Kidney capillary endothelial cell (primary cell): ENCODE measurements around the gene UBE2J2.
"Not testable (repeated sequence)": the region's sequence is repeated elsewhere in the genome, so short reads cannot be mapped to it uniquely, and the experiment has no call there.

Experiments used
- DNase-seq: peaks from one replicate; pipeline ENCODE4 v3.0.0-alpha.2; 2018; ENCODE audit warnings: low spot score

The UBE2J2 gene

GRCh38 chr1:1273512-1274298 is at the start of gene UBE2J2:
Gene UBE2J2, minus strand, starts transcription at chr1:1273854. Its CDS starts 5,862 bp downstream, at chr1:1267992.
- peak; percentile 84 for DNase-seq

DNA sequence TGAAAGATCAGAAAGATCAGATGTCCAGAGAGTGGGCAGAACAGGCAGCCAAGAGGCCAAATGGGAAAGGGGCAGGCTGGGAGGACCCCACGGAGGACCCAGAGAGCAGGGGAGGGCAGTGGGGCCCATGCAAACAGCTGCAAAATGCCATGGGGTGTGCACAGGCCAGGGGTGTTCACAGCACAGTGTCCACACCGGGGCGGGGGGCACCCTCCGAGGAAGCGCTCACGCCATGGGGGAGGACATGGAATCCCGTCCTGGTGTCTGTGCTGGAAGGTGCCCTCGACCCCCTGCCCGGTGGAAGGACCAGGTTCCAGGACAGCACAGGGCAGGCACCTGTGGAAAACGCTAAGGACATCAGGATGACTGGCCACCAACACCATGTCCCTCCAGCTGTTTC is 49.3 kb upstream of the UBE2J2 start:
- DNase-seq, result no peak

DNA sequence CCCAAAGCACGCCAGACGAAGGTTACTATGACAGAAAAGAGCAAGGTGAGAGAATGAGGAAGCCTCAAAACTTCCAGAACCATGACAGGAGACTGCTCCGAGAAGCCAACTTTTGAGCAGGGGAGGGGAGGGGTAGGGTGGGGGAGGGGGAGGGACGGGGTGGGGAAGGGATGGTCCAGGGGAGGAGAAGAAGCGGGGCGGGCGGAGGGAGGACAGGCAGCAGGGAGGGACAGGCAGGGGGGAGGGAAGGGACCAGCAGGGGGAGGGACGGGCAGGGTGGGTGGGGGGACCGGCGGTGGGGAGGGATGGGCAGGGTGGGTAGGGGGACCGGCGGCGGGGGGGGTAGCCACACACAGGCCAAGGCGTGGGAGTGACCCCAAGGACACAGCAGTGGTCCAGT is 48.8 kb upstream of the UBE2J2 start:
- no peak for DNase-seq

DNA sequence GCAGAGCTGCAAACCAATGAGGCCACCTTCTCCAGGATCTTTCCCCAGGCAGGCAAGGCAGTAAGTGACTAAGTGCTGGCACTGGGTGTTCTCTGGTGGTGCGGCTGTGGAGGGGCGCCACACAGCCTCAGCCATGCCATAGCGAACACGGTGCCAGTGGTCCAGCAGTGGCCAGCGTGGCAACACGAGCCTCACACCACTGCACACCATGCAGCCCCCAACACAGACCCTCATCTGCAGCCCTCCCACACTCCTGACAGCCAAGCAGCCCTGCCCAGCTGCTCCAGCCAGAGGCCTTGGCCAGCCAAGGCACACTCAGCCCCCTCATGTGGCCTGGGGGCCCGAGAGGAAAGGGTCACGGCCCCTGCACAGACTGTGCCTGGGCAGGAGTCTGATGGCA is 47.8 kb upstream of the UBE2J2 start:
- DNase-seq, result no peak

DNA sequence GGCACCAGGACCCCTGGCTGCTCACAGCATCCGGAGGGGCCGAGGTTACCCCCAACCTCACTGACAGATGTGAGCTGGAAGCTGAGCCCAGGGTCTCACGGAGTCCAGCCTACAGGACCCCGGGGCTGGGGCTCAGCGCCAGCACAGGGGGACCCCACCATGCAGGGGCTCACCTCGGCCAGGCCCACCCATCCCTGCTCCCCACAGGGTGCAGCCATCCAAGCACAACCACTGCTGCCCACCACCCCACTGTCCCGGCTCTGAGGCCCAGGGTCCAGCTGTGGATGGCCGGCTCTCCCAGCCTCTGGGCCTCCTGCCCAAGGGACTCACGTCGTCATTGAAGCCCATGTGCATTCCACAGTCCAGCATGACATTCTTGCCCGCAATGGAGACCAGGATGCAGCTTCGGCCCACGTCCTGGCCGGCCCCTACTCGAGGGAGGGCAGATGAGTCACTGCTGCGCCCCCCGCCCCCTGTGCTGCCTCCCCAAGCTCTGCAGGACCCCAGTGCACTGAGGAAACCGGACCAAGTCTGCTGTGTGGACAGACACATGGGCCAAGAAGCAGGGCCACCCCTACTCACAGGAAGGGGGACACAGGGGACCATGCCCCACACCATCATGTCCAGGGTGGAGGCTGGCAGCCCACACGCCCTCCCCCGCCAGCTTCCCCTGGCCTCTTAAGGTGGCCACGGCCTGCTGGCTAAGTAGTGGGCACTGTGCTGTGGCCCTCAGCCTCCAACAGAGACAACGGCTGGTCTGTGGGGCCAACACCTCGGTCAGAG is 47.2 kb upstream of the UBE2J2 start:
- DNase-seq, result no peak

GRCh38 chr1:1319646-1319941 is 45.9 kb upstream of the UBE2J2 start:
- no peak for DNase-seq

DNA sequence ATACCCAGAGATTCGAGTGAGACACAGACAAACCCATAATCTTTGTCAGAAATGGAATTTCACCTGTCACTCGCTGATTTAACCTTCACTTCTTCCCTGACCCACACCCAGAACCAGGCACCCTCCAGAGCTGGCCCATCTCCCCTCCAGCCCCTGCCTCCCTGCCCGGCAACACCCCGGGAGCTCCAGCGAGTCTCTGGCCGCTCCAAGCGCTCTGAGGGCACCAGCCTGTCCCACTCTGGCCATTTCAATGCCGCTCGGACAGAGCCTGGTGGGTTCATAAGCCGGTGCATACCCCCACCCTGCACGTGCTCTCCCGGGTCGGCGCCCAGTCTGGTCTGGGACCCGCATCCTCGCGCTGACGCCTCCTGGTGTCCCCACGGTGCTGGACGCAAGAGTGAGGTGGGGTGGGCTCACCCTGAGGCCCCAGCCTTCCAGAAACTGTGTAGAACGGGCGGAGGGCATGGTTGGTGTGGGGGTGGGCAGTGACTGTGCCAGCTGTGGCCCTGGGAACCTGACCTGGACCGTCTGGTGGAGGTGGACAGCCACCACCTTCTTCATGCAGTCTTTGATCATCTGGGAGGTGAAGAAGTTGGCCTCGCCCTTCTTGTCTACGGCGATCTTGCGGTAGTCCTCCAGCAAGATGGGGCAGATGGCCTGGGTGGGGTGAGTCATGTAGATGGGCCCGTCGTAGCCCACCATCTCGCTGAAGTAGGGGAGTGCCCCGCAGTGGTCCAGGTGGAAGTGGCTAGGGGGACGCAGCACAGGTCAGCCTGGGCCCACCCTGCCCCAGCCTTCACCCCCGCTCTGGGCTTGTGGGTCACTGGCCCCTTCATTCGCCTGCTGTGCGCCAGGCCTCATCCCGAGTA is 45.4 kb upstream of the UBE2J2 start:
- DNase-seq, result no peak

DNA sequence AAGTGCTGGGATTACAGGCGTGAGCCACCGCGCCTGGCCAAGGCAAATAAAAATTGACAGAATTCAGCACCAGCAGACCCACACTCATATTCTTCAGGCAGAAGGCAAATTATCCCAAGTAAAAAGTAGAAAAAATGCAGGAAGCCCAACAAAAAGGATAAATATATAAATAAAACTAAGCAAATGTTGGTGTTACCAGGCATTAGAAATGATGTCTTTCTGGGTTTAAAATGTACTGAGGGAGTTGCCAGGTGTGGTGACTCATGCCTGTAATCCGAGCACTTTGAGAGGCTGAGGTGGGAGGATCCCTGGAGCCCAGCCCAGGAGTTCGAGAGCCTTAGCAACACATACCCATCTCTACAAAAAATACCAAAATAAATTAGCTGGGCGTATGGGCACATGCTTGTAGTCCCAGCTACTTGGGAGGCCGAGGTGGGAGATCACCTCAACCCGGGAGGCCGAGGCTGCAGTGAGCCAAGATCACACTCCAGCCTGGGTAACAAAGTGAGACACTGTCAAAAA is 44.5 kb upstream of the UBE2J2 start:
- no peak for DNase-seq

- DNase-seq, result no peak
These were observed 43.8 kb upstream of the UBE2J2 start for GRCh38 chr1:1317420-1317819.

DNA sequence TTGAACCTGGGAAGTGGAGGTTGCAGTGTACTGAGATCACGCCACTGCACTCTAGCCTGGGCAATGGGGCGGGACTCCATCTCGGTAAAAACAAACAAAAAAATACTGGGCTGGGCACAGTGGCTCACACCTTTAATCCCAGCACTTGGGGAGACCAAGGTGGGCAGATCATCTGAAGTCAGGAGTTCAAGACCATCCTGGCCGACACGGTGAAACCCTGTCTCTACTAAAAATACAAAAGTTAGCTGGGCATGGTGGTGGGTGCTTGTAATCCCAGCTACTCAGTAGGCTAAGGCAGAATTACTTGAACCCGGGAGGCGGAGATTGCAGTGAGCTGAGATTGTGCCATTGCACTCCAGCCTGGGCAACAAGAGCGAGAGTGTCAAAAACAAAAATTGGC is 42.5 kb upstream of the UBE2J2 start:
- DNase-seq, result not testable (repeated sequence)

DNA sequence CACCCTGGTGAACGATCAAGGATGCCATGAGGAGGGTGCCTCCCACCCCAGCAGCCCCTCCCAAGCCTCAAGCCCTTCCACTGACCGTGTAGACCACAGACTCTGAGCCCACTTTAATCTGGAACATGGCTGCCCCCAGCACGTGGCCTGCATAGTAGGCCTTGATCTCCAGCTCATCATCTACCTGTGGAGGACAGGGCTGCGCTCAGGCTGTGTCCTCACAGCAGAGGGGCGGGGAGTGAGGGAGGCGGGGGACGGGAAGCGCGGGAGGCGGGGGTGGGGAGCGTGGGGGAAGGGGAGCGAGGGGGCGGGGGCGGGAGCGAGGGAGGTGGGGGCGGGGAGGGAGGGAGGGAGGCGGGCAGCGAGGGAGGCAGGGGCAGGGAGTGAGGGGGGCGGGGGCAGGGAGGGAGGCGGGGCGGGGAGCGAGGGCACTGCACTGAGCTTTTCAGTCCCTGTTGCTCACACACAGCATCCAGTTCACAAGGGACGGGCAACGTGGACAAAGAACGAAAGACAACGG is 41.8 kb upstream of the UBE2J2 start:
- no peak for DNase-seq

DNA sequence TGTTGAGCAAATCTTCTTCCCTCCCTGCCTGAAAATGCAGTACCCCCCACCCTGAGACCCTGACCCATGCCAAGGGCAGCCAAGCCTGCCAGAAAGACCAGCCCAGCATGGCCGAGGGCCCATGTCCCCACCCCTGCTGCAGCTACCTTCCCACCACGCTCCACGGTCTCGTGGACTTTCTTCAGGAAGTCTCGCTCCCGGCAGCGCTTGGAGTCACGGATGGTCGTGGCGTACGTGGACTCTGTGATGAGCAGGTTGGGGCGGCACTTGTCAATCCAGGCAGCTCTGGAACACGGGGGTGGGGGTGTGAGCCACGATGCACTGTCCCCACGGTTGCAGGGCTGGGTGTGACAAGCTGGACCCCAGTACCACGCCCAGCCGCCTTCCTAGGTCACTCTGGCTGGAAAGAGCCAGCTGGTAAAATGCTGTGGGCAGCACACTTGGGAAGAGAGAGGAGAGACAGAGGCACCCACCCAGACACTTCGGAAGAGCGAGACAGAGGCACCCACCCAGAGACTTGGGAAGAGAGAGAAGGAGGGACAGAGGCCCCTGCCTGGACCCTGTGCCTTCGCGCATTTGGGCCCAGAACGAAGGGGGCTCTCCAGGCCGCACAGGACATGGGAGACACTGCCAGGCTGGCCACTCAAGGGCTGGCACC is 41.2 kb upstream of the UBE2J2 start:
- DNase-seq, result no peak

- DNase-seq, result no peak
These were observed 40.6 kb upstream of the UBE2J2 start for GRCh38 chr1:1314237-1314586.

GRCh38 chr1:1313500-1314236 is 40.0 kb upstream of the UBE2J2 start:
- no peak for DNase-seq

- no peak for DNase-seq
These were observed 39.0 kb upstream of the UBE2J2 start for GRCh38 chr1:1312450-1313314.

GRCh38 chr1:1311107-1312104 is 37.8 kb upstream of the UBE2J2 start:
- no peak for DNase-seq

GRCh38 chr1:1310476-1311053 is 36.9 kb upstream of the UBE2J2 start:
- no peak for DNase-seq

DNA sequence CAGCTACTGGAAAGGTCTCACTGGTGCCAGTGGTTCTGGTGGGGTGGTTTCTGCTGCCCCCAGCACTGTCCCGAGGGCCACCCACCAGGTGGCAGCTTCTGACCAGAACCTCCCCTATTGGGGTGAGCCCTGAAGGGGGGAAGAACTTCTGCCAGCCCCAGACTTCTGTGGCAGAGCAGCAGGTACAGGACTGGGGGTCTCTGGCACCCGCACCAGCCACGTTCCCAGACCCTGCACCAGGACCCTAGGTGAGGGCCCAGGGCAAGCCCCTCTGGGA is 36.4 kb upstream of the UBE2J2 start:
- no peak for DNase-seq
